Upper lobe of left lung (tissue), 6 donors: ENCODE results near the gene SGCD. TPM values are rescaled to one million over a fixed set of nuclear protein-coding genes. Genes with fewer than 3 reads are reported as not detected.

Source experiments
- ATAC-seq, 2 donors: fragments of 200-7000 bp; cut with Tn5 transposase; one replicate each; pipeline ENCODE4 v1.9.1; 2022; ENCODE audit warnings: mild to moderate bottlenecking in 2 of 2, moderate library complexity in 2 of 2; ENCODE audit not compliant: low FRiP score in 2 of 2
- DNase-seq, 2 donors: peaks; one replicate each; pipeline ENCODE4 v3.0.0-alpha.2; 2019 to 2020
- H3K27ac ChIP-seq, 4 donors: fragments of 200-600 bp; sonication (generic); one replicate each; pipeline ENCODE4 v1.5.1; 2016 to 2019
- H3K27me3 ChIP-seq, 4 donors: fragments of 200-600 bp; sonication (generic); one replicate each; pipeline ENCODE4 v1.5.1; 2017 to 2019
- H3K36me3 ChIP-seq, 4 donors: fragments of 200-600 bp; sonication (generic); one replicate each; pipeline ENCODE4 v1.5.1; 2016 to 2019
- H3K4me1 ChIP-seq, 4 donors: fragments of 200-600 bp; sonication (generic); one replicate each; pipeline ENCODE4 v1.5.1; 2018 to 2019
- H3K4me3 ChIP-seq, 4 donors: fragments of 200-600 bp; sonication (generic); one replicate each; pipeline ENCODE4 v1.5.1; 2017 to 2019; ENCODE audit warnings: mild to moderate bottlenecking in 2 of 4, moderate library complexity in 1 of 4
- H3K9me3 ChIP-seq, 4 donors: fragments of 200-600 bp; sonication (generic); one replicate each; pipeline ENCODE4 v1.5.1; 2018 to 2019
- EP300 ChIP-seq, 4 donors: sonication (generic); formaldehyde crosslinking; IDR thresholded peaks; one replicate each; pipeline ENCODE4 v1.5.1; 2017; ENCODE audit warnings: antibody characterized with exemption in 4 of 4, control low read depth in 2 of 4
- POLR2A ChIP-seq, 4 donors: fragments of 450-650 bp; IDR thresholded peaks; one replicate each; pipeline ENCODE4 v1.5.1; 2016 to 2017; ENCODE audit warnings: antibody characterized with exemption in 4 of 4, mild to moderate bottlenecking in 2 of 4
- POLR2AphosphoS5 ChIP-seq, 2 donors: sonication (generic); formaldehyde crosslinking; IDR thresholded peaks; one replicate each; pipeline ENCODE4 v1.5.1; 2017; ENCODE audit warnings: antibody characterized with exemption in 2 of 2
- WGBS, 2 donors: methylation state at CpG; one replicate each; pipeline ENCODE4 v1.1.5; 2017 to 2018; 5-methylcytosine and 5-hydroxymethylcytosine counted together
- total RNA-seq, 6 donors: library from RNA; depleted of rRNA in 4 of 6; stranded (reverse); fragments of >200 nt in 4 of 6; gene quantifications; one replicate each; pipeline versions ENCODE4 v1.1.0 to v1.2.1, GENCODE V29; 2016 to 2021
- TF ChIP-seq, protein P1 (sequence below), 6 experiments: fragments of 450-650 bp in 4 of 6; fragments of 200-600 bp in 2 of 6; sonication (generic) in 2 of 6; IDR thresholded peaks; one replicate each; pipeline ENCODE4 v1.5.1; 2016 to 2019; ENCODE audit warnings: antibody characterized with exemption in 6 of 6
- donor health status: DM: no; HTN: no; CAD: no; lungs with moderate emphysema.
- donor health status: DM: no; HTN: yes; CAD: no; lungs with severe emphysema.

The SGCD gene
- total RNA-seq, 6 donors from 2014 or later = 1.0 to 7.8 (median 1.8) TPM

DNA sequence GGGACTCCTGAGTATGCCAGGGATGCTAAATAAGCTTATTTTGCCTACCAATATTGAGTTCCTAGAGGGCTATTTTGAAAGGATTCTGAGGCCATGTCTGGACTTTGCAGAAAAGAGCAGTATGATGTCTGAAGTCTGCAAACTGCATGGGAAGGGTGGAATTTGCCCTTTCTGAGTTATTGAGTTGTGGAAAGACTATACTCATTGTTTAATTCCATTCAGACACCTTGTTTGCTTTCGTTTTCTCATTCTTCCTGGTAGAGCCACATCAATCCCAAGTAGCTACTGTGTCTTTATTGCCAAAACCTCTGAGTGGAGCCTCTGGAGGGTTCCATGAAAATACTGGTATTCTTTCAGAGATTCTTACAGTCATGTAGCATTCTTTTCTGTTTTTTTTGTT is 472.2 kb downstream of the SGCD start:
- Histone ChIP-seq H3K9me3 (no peaks in the 10 kb centered on the region), H3K4me3 (no peak overlapping the region), H3K4me1 (no peaks in the 10 kb centered on the region), H3K36me3 (no peaks in the 10 kb centered on the region), H3K27ac (no peak overlapping the region), H3K27me3 (no peaks in the 10 kb centered on the region)
- TF ChIP-seq POLR2A (IDR thresholded peaks at IDR 0.05) = no peak
- no peak for TF ChIP-seq EP300 (IDR thresholded peaks at IDR 0.05)
- TF ChIP-seq, protein P1, sequence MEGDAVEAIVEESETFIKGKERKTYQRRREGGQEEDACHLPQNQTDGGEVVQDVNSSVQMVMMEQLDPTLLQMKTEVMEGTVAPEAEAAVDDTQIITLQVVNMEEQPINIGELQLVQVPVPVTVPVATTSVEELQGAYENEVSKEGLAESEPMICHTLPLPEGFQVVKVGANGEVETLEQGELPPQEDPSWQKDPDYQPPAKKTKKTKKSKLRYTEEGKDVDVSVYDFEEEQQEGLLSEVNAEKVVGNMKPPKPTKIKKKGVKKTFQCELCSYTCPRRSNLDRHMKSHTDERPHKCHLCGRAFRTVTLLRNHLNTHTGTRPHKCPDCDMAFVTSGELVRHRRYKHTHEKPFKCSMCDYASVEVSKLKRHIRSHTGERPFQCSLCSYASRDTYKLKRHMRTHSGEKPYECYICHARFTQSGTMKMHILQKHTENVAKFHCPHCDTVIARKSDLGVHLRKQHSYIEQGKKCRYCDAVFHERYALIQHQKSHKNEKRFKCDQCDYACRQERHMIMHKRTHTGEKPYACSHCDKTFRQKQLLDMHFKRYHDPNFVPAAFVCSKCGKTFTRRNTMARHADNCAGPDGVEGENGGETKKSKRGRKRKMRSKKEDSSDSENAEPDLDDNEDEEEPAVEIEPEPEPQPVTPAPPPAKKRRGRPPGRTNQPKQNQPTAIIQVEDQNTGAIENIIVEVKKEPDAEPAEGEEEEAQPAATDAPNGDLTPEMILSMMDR (IDR thresholded peaks at IDR 0.05) = no peak
- no peak for TF ChIP-seq POLR2AphosphoS5 (IDR thresholded peaks at IDR 0.05)
- DNase-seq (no peak), ATAC-seq (no peak)
- 61 to 76% methylated on average over 1 of the region's 1 CpG for WGBS, 2 donors

DNA sequence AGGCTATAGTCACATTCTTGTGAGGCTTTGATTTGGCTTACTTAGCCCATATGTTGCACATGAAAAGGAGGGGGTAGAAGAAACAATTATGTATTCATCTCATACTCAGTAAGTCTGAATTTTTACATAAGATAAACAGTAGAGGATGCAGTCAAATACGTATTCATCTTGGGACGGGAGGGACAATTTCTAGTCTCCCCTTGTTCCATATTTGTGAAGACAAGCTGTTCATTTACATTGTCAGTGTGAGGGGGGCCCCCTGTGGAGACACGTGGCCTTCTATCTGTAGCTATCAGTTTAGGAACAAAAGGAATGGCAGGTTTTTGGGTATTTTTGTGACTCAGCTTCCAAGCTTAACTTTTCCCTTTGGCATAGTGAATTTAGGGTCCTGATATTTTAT is 474.0 kb downstream of the SGCD start:
- 54 to 58% methylated on average over 3 of the region's 3 CpGs for WGBS, 2 donors
- H3K36me3 ChIP-seq = no peaks in the 10 kb centered on the region
- H3K27ac ChIP-seq = no peak overlapping the region
- no peak overlapping the region for H3K4me3 ChIP-seq
- DNase-seq = no peak
- H3K4me1 ChIP-seq = no peaks in the 10 kb centered on the region
- no peaks in the 10 kb centered on the region for H3K27me3 ChIP-seq
- no peak for ATAC-seq
- H3K9me3 ChIP-seq = no peaks in the 10 kb centered on the region
- TF ChIP-seq EP300 (IDR thresholded peaks at IDR 0.05) (no peak), POLR2A (IDR thresholded peaks at IDR 0.05) (no peak), POLR2AphosphoS5 (IDR thresholded peaks at IDR 0.05) (no peak)
- TF ChIP-seq, protein P1 (IDR thresholded peaks at IDR 0.05) = no peak

DNA sequence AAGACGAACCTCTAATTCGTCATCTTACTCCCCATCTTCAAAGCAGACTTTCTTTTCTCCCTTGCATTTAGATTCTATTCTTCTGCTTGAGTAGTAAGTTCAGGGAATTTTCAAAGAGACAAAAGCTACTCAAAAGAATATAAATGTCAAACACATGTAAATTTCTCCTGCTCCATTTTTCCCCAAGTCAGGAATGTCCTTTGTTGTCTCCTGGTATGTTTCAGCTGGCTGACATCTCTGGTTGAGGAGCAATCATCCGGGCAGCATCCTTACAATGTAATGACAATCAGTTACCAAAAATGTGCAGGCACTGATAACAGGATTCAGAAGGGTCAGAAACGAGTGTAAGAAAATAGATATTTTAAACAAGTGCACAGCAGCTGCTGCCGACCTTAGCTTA is 475.5 kb downstream of the SGCD start:
- Histone ChIP-seq H3K36me3 (no peaks in the 10 kb centered on the region), H3K4me3 (no peak overlapping the region), H3K27me3 (no peaks in the 10 kb centered on the region), H3K9me3 (no peaks in the 10 kb centered on the region), H3K27ac (no peak overlapping the region), H3K4me1 (no peaks in the 10 kb centered on the region)
- no peak for ATAC-seq
- TF ChIP-seq, protein P1 (IDR thresholded peaks at IDR 0.05) = no peak
- TF ChIP-seq POLR2AphosphoS5 (IDR thresholded peaks at IDR 0.05) (no peak), POLR2A (IDR thresholded peaks at IDR 0.05) (no peak)
- 66 to 67% methylated on average over 5 of the region's 5 CpGs for WGBS, 2 donors
- no peak for DNase-seq

DNA sequence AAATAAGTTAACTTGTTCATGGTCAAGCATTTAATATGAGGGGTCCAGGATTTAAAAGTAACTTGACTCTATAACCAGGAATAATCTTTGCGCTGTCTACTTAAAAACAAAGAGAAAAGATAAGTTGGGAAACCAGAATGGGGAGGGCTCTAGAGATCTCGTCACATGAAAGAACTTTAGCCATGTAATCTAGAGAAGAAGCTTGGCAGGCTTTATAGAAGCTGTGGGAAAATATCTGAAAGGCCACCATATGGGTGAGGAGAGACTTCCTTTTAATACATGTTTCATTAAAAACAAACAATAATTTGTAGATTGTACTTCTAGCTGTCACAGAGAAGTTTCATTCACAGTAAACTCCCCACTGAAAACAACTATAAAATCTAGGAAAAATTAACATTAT is 476.4 kb downstream of the SGCD start:
- H3K27me3 ChIP-seq = no peaks in the 10 kb centered on the region
- DNase-seq = no peak
- TF ChIP-seq POLR2A (IDR thresholded peaks at IDR 0.05) = no peak
- no peak for TF ChIP-seq POLR2AphosphoS5 (IDR thresholded peaks at IDR 0.05)
- no peak for TF ChIP-seq EP300 (IDR thresholded peaks at IDR 0.05)
- TF ChIP-seq, protein P1 (IDR thresholded peaks at IDR 0.05) = no peak
- H3K36me3 ChIP-seq = no peaks in the 10 kb centered on the region
- no peaks in the 10 kb centered on the region for H3K4me1 ChIP-seq
- WGBS, 2 donors = 58 to 66% methylated on average over 2 of the region's 2 CpGs
- H3K27ac ChIP-seq = no peak overlapping the region
- no peak overlapping the region for H3K4me3 ChIP-seq
- no peaks in the 10 kb centered on the region for H3K9me3 ChIP-seq
- no peak for ATAC-seq

DNA sequence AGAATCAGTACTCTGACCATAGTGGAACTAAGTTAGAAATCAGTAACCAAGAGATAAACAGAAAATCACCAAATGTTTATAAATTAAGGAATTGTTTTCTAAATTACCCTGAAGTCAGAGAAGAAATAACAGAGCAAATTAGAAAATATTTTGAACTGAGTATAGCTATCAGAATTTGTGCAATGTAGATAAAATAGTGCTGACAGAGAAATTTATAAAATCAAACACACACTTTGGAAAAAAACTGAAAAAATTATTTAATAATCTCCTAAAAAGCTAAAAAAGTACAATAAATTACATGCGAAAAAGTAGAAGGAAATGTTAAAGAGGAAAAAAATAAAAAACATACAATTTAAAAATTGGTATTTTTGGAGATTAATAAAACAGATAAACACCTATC is 486.0 kb downstream of the SGCD start:
- no peak for ATAC-seq
- no peak for DNase-seq
- Histone ChIP-seq H3K27ac (no peak overlapping the region), H3K4me3 (no peak overlapping the region), H3K9me3 (no peaks in the 10 kb centered on the region), H3K36me3 (no peaks in the 10 kb centered on the region), H3K4me1 (no peaks in the 10 kb centered on the region), H3K27me3 (no peaks in the 10 kb centered on the region)
- TF ChIP-seq POLR2AphosphoS5 (IDR thresholded peaks at IDR 0.05) (no peak), POLR2A (IDR thresholded peaks at IDR 0.05) (no peak), EP300 (IDR thresholded peaks at IDR 0.05) (no peak)
- TF ChIP-seq, protein P1 (IDR thresholded peaks at IDR 0.05) = no peak
- WGBS, 2 donors = 89 to 97% methylated on average over 1 of the region's 1 CpG
